Posterior vena cava (tissue), 2 donors: ENCODE measurements around the gene RAP1GDS1. TPM values are rescaled to one million over a fixed set of nuclear protein-coding genes. Genes with fewer than 3 reads are reported as not detected.
"Not testable (repeated sequence)": the region's sequence is repeated elsewhere in the genome, so short reads cannot be mapped to it uniquely, and the experiment has no call there.

ENCODE experiments used
- DNase-seq: peaks from one replicate; pipeline ENCODE4 v3.0.0-alpha.2; 2020; ENCODE audit warnings: low spot score
- intact Hi-C, 2 donors: fragments of 100-400 bp; cut with DNase I; formaldehyde crosslinking; loops; one replicate each; pipeline versions ENCODE4 v1.14.1 to v1.14.2; 2022 to 2023
- total RNA-seq, 2 donors: library from RNA; stranded (reverse); fragmentation: NEBNext Ultra II Directional; extraction: Animal tissue kit (Norgen Biotek cat#: 25700); gene quantifications; one replicate each; pipeline ENCODE4 v1.2.1, GENCODE V29; 2021
- donor health status: DM: yes; HTN: yes; CAD: no.
- donor health status: DM: yes; HTN: yes; CAD: no.

The RAP1GDS1 gene
- total RNA-seq, 2 donors from 2014 or later: 36.1 to 40.3 TPM

- intact Hi-C loops: no loop called here
- DNase-seq: no peak
Observed at GRCh38 chr4:98332017-98332416, 70.8 kb downstream of the RAP1GDS1 start.

GRCh38 chr4:98334461-98334860 is 73.3 kb downstream of the RAP1GDS1 start:
- no peak for DNase-seq
- intact Hi-C loops: no loop called here

GRCh38 chr4:98338761-98339438 is 77.7 kb downstream of the RAP1GDS1 start:
- DNase-seq: no peak
- intact Hi-C loops: no loop called here

- intact Hi-C loops: loop anchor here in 1 of 2 donors (2.0 kb wide), 1 partner anchor 45 kb away; no protein-coding TSS in a partner anchor
- no peak for DNase-seq
Observed at GRCh38 chr4:98341309-98341708, 80.1 kb downstream of the RAP1GDS1 start.

GRCh38 chr4:98343626-98344025 is 82.4 kb downstream of the RAP1GDS1 start:
- intact Hi-C loops: no loop called here
- no peak for DNase-seq

- intact Hi-C loops: no loop called here
- no peak for DNase-seq
Observed at GRCh38 chr4:98345838-98346237, 84.7 kb downstream of the RAP1GDS1 start.

GRCh38 chr4:98352396-98352795 is 91.2 kb downstream of the RAP1GDS1 start:
- intact Hi-C loops: no loop called here

DNA sequence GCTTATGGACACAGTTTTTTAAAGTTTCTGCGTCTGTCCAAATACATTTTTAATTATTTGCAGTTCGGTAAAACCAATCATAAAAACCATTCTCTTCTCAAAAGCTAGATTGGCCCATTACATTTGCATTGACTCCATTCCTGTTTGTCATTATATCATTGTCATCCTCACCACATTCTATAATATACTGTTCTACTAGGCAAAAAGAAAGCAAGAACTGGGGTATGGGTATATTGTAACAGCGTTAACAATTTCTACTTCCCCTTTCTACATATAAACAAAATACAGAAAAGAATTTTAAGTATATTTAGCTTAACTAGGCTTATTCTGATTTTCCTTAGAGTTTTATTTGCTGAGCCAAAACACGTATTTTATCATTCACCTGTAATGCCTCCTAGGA is 91.8 kb downstream of the RAP1GDS1 start:
- no peak for DNase-seq
- intact Hi-C loops: no loop called here

More at GRCh38 chr4:98352396-98352795, 91.2 kb downstream of the RAP1GDS1 start:
- no peak for DNase-seq

- no peak for DNase-seq
- intact Hi-C loops: loop anchor here in 1 of 2 donors (5.0 kb wide), 1 partner anchor 601 kb away; no protein-coding TSS in a partner anchor
Observed at GRCh38 chr4:98358630-98359248, 97.6 kb downstream of the RAP1GDS1 start.

GRCh38 chr4:98359646-98360045 is 98.5 kb downstream of the RAP1GDS1 start:
- intact Hi-C loops: loop anchor here in 1 of 2 donors (5.0 kb wide), 1 partner anchor 602 kb away; no protein-coding TSS in a partner anchor
- no peak for DNase-seq

DNA sequence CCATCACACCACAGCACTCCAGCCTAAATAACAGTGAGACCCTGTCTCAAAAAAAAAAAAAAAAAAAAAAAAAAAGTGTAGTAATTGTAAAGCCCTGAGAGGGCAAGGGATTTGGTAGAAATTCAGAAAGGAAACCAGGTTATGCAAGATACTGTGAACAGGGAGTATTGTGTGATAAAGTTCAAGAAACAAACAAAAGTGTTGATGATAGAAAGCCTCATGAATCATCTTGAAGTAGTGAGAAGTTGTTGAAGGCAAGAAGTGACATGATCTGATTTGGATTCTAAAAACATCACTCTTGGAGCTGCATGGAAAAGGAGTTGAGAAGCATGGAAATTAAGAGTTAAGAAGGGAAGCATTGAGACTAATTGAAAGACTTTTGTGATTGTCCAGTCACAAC is 102.2 kb downstream of the RAP1GDS1 start:
- intact Hi-C loops: no loop called here
- DNase-seq: no peak

GRCh38 chr4:98366275-98366674 is 105.1 kb downstream of the RAP1GDS1 start:
- intact Hi-C loops, DNase-seq: not testable (repeated sequence)

DNA sequence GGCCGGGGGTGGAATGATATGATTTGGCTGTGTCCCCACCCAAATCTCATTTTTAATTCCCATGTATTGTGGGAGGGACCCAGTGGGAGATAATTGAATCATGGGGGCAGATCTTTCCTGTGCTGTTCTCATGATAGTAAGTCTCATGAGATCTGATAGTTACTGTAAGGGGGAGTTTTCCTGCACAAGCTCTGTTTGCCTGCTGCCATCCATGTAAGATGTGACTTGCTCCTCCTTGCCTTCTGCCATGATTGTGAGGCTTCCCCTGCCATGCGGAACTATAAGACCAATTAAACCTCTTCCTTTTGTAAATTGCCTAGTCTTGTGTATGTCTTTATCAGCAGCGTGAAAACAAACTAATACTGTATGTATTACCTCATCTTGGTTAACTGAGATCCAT is 106.8 kb downstream of the RAP1GDS1 start:
- intact Hi-C loops, DNase-seq: not testable (repeated sequence)

DNA sequence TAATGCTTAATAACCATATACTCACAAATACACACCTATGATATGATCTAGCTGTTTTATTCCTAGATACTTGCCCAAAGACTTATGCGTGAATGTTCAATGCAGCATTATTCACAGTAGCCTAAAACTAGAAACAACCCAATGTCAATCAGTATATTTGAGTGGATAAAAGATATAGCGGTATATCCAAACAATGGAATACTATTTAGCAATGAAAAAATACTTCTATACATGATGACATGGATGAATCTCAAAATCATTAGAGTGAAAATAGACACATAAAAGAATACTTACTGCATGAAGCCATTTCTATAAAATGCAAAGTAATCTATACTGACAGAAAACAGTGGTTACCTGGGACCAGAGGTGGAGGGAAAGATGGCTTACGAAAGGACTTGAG is 108.1 kb downstream of the RAP1GDS1 start:
- DNase-seq: no peak
- intact Hi-C loops: no loop called here

DNA sequence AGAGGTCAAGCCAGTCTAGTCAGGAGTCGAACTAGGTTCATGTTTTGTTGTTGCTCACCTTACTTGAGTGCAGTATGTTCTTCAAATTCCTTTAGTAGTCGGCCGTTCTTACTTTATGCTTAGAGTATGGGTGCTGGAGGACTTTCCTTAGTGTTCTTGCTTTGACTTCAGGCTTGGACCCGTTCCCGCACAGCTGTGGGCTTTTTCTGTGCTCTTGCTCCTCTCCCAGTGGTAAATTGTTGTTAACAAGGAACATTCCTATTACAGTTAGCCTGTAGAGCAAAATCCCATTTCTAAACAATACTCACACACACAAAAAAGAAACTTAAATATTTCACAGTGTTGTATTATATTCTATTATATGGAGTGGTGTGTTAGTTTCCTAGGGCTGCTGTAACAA is 113.5 kb downstream of the RAP1GDS1 start:
- DNase-seq: no peak
- intact Hi-C loops: no loop called here

GRCh38 chr4:98377559-98377958 is 116.4 kb downstream of the RAP1GDS1 start:
- intact Hi-C loops: no loop called here
- DNase-seq: no peak

DNA sequence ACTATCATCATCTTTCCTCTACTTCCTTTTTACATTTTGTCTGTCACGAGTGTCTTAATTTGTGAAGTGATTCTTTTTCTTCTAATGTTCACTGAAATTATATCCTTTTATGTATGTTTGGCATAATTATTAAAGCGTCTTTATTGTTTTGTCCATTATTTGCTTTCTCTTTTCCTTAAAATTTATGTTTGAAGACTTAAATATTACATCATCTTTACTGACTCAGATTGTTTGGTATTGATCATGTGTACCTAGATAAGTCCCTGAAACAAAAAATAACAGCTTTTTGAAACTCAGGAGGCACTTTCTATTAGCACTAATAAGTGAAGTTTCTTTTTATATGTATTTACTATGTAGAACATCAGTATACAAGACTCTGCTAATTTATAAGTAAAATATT is 120.1 kb downstream of the RAP1GDS1 start:
- DNase-seq: no peak
- intact Hi-C loops: no loop called here

DNA sequence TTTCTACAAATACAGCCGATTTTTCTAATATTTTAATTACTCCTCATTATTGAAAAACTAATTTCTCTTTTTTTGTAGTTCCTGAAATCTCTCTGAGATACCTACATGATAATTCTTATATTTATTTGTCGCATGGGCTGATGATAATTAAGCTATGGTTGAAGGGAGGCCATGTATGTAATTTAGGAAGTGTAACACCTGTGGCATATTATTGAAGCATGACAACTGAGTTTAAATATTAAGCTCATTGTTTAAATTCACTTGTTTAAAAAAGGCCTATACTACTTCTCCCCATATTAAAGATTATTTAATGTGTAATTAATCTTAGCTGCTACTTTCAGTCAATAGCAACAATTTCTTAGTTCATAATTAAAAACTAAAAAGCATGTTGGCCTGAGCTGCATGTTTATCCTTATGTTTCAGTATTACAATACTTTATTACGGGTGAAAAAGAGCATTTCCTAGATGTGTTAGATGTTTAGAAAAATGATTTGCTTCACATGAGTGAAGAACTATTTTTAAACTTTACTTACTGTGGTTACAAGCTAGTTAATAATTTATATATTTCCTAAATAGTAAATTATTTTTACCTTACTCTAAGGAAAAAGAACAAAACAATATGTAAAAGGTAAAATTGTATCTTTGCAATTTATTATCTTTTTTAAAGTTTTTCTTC is 122.4 kb downstream of the RAP1GDS1 start:
- no peak for DNase-seq
- intact Hi-C loops: no loop called here

DNA sequence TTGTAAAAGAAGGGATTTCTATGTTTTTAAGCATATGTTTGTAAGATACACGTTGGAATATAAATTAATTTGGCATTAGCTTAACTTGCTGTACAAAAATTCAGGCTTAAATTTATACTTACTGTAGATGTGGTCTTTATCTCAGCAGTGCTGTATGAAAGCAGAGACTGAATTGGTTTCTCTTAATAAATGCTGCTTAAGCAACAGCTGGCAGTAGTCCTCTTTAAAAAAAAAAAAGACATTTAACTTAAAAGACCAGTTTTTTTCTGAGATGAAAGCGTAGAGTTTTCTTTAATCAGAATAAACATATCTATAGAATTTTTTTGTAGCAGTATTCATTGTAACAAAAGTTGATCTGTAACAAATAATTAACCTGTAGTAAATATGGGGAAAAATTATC is 124.6 kb downstream of the RAP1GDS1 start:
- DNase-seq: no peak
- intact Hi-C loops: loop anchor here in 1 of 2 donors (2.0 kb wide), 1 partner anchor 45 kb away; no protein-coding TSS in a partner anchor

GRCh38 chr4:98387345-98388026 is 126.3 kb downstream of the RAP1GDS1 start:
- DNase-seq: no peak
- intact Hi-C loops: loop anchor here in 1 of 2 donors (2.0 kb wide), 1 partner anchor 47 kb away; no protein-coding TSS in a partner anchor
